Astrocyte (in vitro differentiated cells and primary cell): ENCODE results near the gene POLR2L. TPM values are rescaled to one million over a fixed set of nuclear protein-coding genes. Genes with fewer than 3 reads are reported as not detected.

ENCODE experiments used
- DNase-seq: peaks from one replicate; pipeline ENCODE4 v3.0.0-alpha.2; 2010; ENCODE audit warnings: low read depth
- FAIRE-seq: peaks from 2 replicates; lab custom pipeline; 2011; peaks lifted over from hg19 to GRCh38; lab: Jason Lieb, UNC
- H2AFZ ChIP-seq: 2 replicates; pipeline ENCODE4 v1.6.0; 2012; ENCODE audit warnings: low read depth, low read length, inconsistent platforms
- H3K27ac ChIP-seq: 2 replicates; pipeline ENCODE4 v1.5.1; 2011; ENCODE audit warnings: low read depth, low read length, inconsistent platforms
- H3K27me3 ChIP-seq: 2 replicates; pipeline ENCODE4 v1.6.0; 2011; ENCODE audit warnings: low read length, inconsistent platforms; ENCODE audit not compliant: insufficient read depth
- H3K36me3 ChIP-seq: 2 replicates; pipeline ENCODE4 v1.5.1; 2011; ENCODE audit warnings: low read length, inconsistent platforms; ENCODE audit not compliant: insufficient read depth
- H3K4me1 ChIP-seq: 2 replicates; pipeline ENCODE4 v1.5.1; 2011; ENCODE audit warnings: low read length, inconsistent platforms; ENCODE audit not compliant: insufficient read depth
- H3K4me2 ChIP-seq: 2 replicates; pipeline ENCODE4 v1.6.0; 2012; ENCODE audit warnings: low read length, inconsistent platforms
- H3K4me3 ChIP-seq: 2 replicates; pipeline ENCODE4 v1.5.1; 2011; ENCODE audit warnings: low read depth, mild to moderate bottlenecking, low read length, inconsistent platforms; ENCODE audit not compliant: insufficient read depth
- H3K79me2 ChIP-seq: 2 replicates; pipeline ENCODE4 v1.6.0; 2012; ENCODE audit warnings: mild to moderate bottlenecking, low read length, inconsistent platforms; ENCODE audit not compliant: insufficient read depth
- H3K9ac ChIP-seq: 2 replicates; pipeline ENCODE4 v1.6.0; 2012; ENCODE audit warnings: mild to moderate bottlenecking, low read length, inconsistent platforms
- H3K9me3 ChIP-seq: 2 replicates; pipeline ENCODE4 v1.5.1; 2012; ENCODE audit warnings: low read depth, mild to moderate bottlenecking, low read length, inconsistent platforms; ENCODE audit not compliant: insufficient read depth
- H4K20me1 ChIP-seq: 2 replicates; pipeline ENCODE4 v1.6.0; 2012; ENCODE audit warnings: low read length, inconsistent platforms; ENCODE audit not compliant: insufficient read depth
- H3K27ac Mint-ChIP-seq: one replicate; pipeline ENCODE4 v1.8.0; 2021; ENCODE audit warnings: mild to moderate bottlenecking, mixed read lengths; ENCODE audit not compliant: unreplicated experiment
- H3K27me3 Mint-ChIP-seq: one replicate; pipeline ENCODE4 v1.8.0; 2021; ENCODE audit warnings: low read depth, mixed read lengths; ENCODE audit not compliant: unreplicated experiment
- H3K36me3 Mint-ChIP-seq: one replicate; pipeline ENCODE4 v1.8.0; 2021; ENCODE audit warnings: low read depth, mixed read lengths; ENCODE audit not compliant: unreplicated experiment
- H3K4me1 Mint-ChIP-seq: one replicate; pipeline ENCODE4 v1.8.0; 2021; ENCODE audit warnings: low read depth, mixed read lengths; ENCODE audit not compliant: unreplicated experiment
- H3K4me3 Mint-ChIP-seq: one replicate; pipeline ENCODE4 v1.8.0; 2021; ENCODE audit warnings: mild to moderate bottlenecking, moderate library complexity, mixed read lengths; ENCODE audit not compliant: unreplicated experiment
- H3K9me3 Mint-ChIP-seq: one replicate; pipeline ENCODE4 v1.8.0; 2021; ENCODE audit warnings: mild to moderate bottlenecking, mixed read lengths; ENCODE audit not compliant: unreplicated experiment
- CTCF ChIP-seq: IDR thresholded peaks from 2 replicates; pipeline ENCODE4 v1.5.1; 2011; ENCODE audit warnings: low read depth, mild to moderate bottlenecking, inconsistent platforms, low read length, moderate library complexity; ENCODE audit not compliant: insufficient read depth
- EZH2 ChIP-seq: IDR thresholded peaks from 2 replicates; pipeline ENCODE4 v1.6.1; 2012; ENCODE audit warnings: mild to moderate bottlenecking, low read length, inconsistent platforms; ENCODE audit not compliant: insufficient read depth
- total RNA-seq: library from RNA; stranded (reverse); gene quantifications from 2 replicates; pipeline ENCODE4 v1.2.1, GENCODE V29; 2021

Gene POLR2L
- total RNA-seq, 1 donor from 2014 or later: 212 TPM

- no peak for TF ChIP-seq EZH2
- no peak for TF ChIP-seq CTCF
- Histone ChIP-seq H3K4me1 (peaks cover 16% of the 10 kb centered on the region), H3K9ac (peak overlapping the region; percentile 72), H3K4me3 (no peak overlapping the region), H3K36me3 (no peaks in the 10 kb centered on the region), H3K9me3 (no peaks in the 10 kb centered on the region), H3K27me3 (no peaks in the 10 kb centered on the region), H3K27ac (no peak overlapping the region), H3K79me2 (peaks cover 4% of the 10 kb centered on the region), H2AFZ (no peak overlapping the region), H4K20me1 (peaks cover 54% of the 10 kb centered on the region), H3K4me2 (peak overlapping the region; percentile 96)
- peaks cover 2% of the 10 kb centered on the region for H3K36me3 Mint-ChIP-seq
- no peaks in the 10 kb centered on the region for H3K4me1 Mint-ChIP-seq
- H3K9me3 Mint-ChIP-seq: no peaks in the 10 kb centered on the region
- no peak overlapping the region for H3K27ac Mint-ChIP-seq
- no peak overlapping the region for H3K4me3 Mint-ChIP-seq
- DNase-seq (no peak), FAIRE-seq (no peak)
- no peaks in the 10 kb centered on the region for H3K27me3 Mint-ChIP-seq
Measured at GRCh38 chr11:794766-795633, 47.3 kb downstream of the POLR2L start.

- Histone ChIP-seq H3K9ac (no peak overlapping the region), H3K4me3 (no peak overlapping the region), H3K27me3 (no peaks in the 10 kb centered on the region), H4K20me1 (peaks cover 50% of the 10 kb centered on the region), H3K4me2 (no peak overlapping the region), H3K9me3 (no peaks in the 10 kb centered on the region), H3K36me3 (no peaks in the 10 kb centered on the region), H3K4me1 (peaks cover 16% of the 10 kb centered on the region), H2AFZ (no peak overlapping the region), H3K27ac (no peak overlapping the region), H3K79me2 (peaks cover 4% of the 10 kb centered on the region)
- Mint-ChIP-seq H3K4me1 (no peaks in the 10 kb centered on the region), H3K4me3 (no peak overlapping the region), H3K9me3 (no peaks in the 10 kb centered on the region), H3K27ac (no peak overlapping the region), H3K27me3 (no peaks in the 10 kb centered on the region), H3K36me3 (peaks cover 2% of the 10 kb centered on the region)
- DNase-seq (no peak), FAIRE-seq (no peak)
- TF ChIP-seq EZH2 (no peak), CTCF (no peak)
Measured at GRCh38 chr11:794013-794765, 48.1 kb downstream of the POLR2L start.
